Effector memory CD8-positive, alpha-beta T cell (primary cell): ENCODE results near the gene FAM222B.
A peak's percentile ranks its signal among the peaks of the same experiment; 100 is the strongest.
"Not testable (repeated sequence)": the region's sequence is repeated elsewhere in the genome, so short reads cannot be mapped to it uniquely, and the experiment has no call there.

Source experiments
- ATAC-seq: fragments of 150-1000 bp; cut with Tn5 transposase; replicated peaks from 2 replicates; pipeline ENCODE4 v1.10.0; 2021; ENCODE audit warnings: mild to moderate bottlenecking, moderate library complexity
- DNase-seq, 3 experiments: peaks; one replicate each; pipeline ENCODE4 v3.0.0; 2021
- H3K27ac Mint-ChIP-seq, 2 donors: one replicate each; pipeline ENCODE4 v1.8.0; 2022; ENCODE audit warnings: mild to moderate bottlenecking in 2 of 2, mixed read lengths in 2 of 2, moderate library complexity in 2 of 2
- H3K27me3 Mint-ChIP-seq, 2 donors: one replicate each; pipeline ENCODE4 v1.8.0; 2022; ENCODE audit warnings: mixed read lengths in 2 of 2
- H3K36me3 Mint-ChIP-seq: one replicate; pipeline ENCODE4 v1.8.0; 2022; ENCODE audit warnings: mild to moderate bottlenecking, moderate library complexity, mixed read lengths; ENCODE audit not compliant: insufficient read depth
- H3K4me1 Mint-ChIP-seq, 2 donors: one replicate each; pipeline ENCODE4 v1.8.0; 2022; ENCODE audit warnings: low read depth in 2 of 2, mixed read lengths in 2 of 2
- H3K4me3 Mint-ChIP-seq, 2 donors: one replicate each; pipeline ENCODE4 v1.8.0; 2022; ENCODE audit warnings: mild to moderate bottlenecking in 2 of 2, mixed read lengths in 2 of 2, moderate library complexity in 2 of 2
- H3K9me3 Mint-ChIP-seq, 2 donors: one replicate each; pipeline ENCODE4 v1.8.0; 2022; ENCODE audit warnings: mixed read lengths in 2 of 2

The FAM222B gene

GRCh38 chr17:28846231-28846630, 3.6 kb upstream of the FAM222B start:
- Mint-ChIP-seq H3K4me1 (peaks cover 9 to 11% of the 10 kb centered on the region in 2 donors), H3K36me3 (peaks cover 3% of the 10 kb centered on the region), H3K27me3 (no peaks in the 10 kb centered on the region), H3K4me3 (no peak overlapping the region), H3K27ac (no peak overlapping the region), H3K9me3 (no peaks in the 10 kb centered on the region)
- ATAC-seq = no peak
- no peak for DNase-seq

GRCh38 chr17:28843816-28844148, 1.2 kb upstream of the FAM222B start:
- Mint-ChIP-seq H3K4me1 (peaks cover 15 to 16% of the 10 kb centered on the region in 2 donors), H3K4me3 (peak overlapping the region; percentile 99 to 100), H3K27ac (peak overlapping the region in 1 of 2 donors; percentile 96), H3K27me3 (no peaks in the 10 kb centered on the region), H3K9me3 (no peaks in the 10 kb centered on the region), H3K36me3 (peaks cover 3% of the 10 kb centered on the region)
- DNase-seq (no peak), ATAC-seq (no peak)

GRCh38 chr17:28841901-28842281, 699 bp downstream of the FAM222B start:
- Mint-ChIP-seq H3K27ac (peak overlapping the region; percentile 96), H3K36me3 (peaks cover 3% of the 10 kb centered on the region)
- peak; percentile 18 for ATAC-seq

GRCh38 chr17:28839221-28839620, 3.4 kb downstream of the FAM222B start:
- Mint-ChIP-seq H3K27ac (no peak overlapping the region), H3K4me3 (no peak overlapping the region), H3K9me3 (no peaks in the 10 kb centered on the region), H3K27me3 (no peaks in the 10 kb centered on the region), H3K36me3 (peaks cover 7% of the 10 kb centered on the region), H3K4me1 (peaks cover 20 to 23% of the 10 kb centered on the region in 2 donors)
- DNase-seq (no peak), ATAC-seq (no peak)

More at GRCh38 chr17:28841901-28842281, 699 bp downstream of the FAM222B start:
- Mint-ChIP-seq H3K4me1 (peaks cover 15 to 16% of the 10 kb centered on the region in 2 donors), H3K4me3 (peak overlapping the region; percentile 99 to 100), H3K27me3 (no peaks in the 10 kb centered on the region), H3K9me3 (no peaks in the 10 kb centered on the region)
- DNase-seq = no peak

- not testable (repeated sequence) for H3K27ac Mint-ChIP-seq, DNase-seq, ATAC-seq, H3K9me3 Mint-ChIP-seq, H3K27me3 Mint-ChIP-seq, H3K4me3 Mint-ChIP-seq, H3K36me3 Mint-ChIP-seq
- peaks cover 18 to 19% of the 10 kb centered on the region in 2 donors for H3K4me1 Mint-ChIP-seq
These were observed 6.0 kb downstream of the FAM222B start for GRCh38 chr17:28836541-28836940.

GRCh38 chr17:28834420-28834819, 8.2 kb downstream of the FAM222B start:
- Mint-ChIP-seq H3K4me1 (peaks cover 12 to 13% of the 10 kb centered on the region in 2 donors), H3K36me3 (peaks cover 15% of the 10 kb centered on the region), H3K4me3 (no peak overlapping the region), H3K27me3 (no peaks in the 10 kb centered on the region), H3K27ac (peak overlapping the region in 1 of 2 donors; percentile 47), H3K9me3 (no peaks in the 10 kb centered on the region)
- ATAC-seq = no peak
- DNase-seq = no peak

GRCh38 chr17:28828294-28829040, 14.1 kb downstream of the FAM222B start:
- DNase-seq (no peak), ATAC-seq (no peak)
- peaks cover 26% of the 10 kb centered on the region for H3K36me3 Mint-ChIP-seq
- no peaks in the 10 kb centered on the region for H3K9me3 Mint-ChIP-seq
- H3K27me3 Mint-ChIP-seq = no peaks in the 10 kb centered on the region
- no peak overlapping the region for H3K4me3 Mint-ChIP-seq
- peaks cover 9 to 12% of the 10 kb centered on the region in 2 donors for H3K4me1 Mint-ChIP-seq
- H3K27ac Mint-ChIP-seq = peak overlapping the region in 1 of 2 donors; percentile 44

- Mint-ChIP-seq H3K36me3 (peaks cover 26% of the 10 kb centered on the region), H3K27me3 (no peaks in the 10 kb centered on the region), H3K4me3 (no peak overlapping the region), H3K4me1 (peaks cover 15% of the 10 kb centered on the region in 2 donors), H3K9me3 (no peaks in the 10 kb centered on the region), H3K27ac (peak overlapping the region in 1 of 2 donors; percentile 0)
- ATAC-seq = no peak
- no peak for DNase-seq
These were observed 14.9 kb downstream of the FAM222B start for GRCh38 chr17:28827672-28828071.

GRCh38 chr17:28819582-28819981, 23.0 kb downstream of the FAM222B start:
- Mint-ChIP-seq H3K4me1 (peaks cover 7 to 21% of the 10 kb centered on the region in 2 donors), H3K27ac (peak overlapping the region in 1 of 2 donors; percentile 41), H3K36me3 (peaks cover 12% of the 10 kb centered on the region), H3K27me3 (no peaks in the 10 kb centered on the region), H3K9me3 (no peaks in the 10 kb centered on the region), H3K4me3 (no peak overlapping the region)
- DNase-seq = no peak
- ATAC-seq = no peak

- Mint-ChIP-seq H3K27ac (peak overlapping the region in 1 of 2 donors; percentile 32), H3K27me3 (no peaks in the 10 kb centered on the region), H3K36me3 (peaks cover 9% of the 10 kb centered on the region), H3K4me3 (no peak overlapping the region), H3K9me3 (no peaks in the 10 kb centered on the region), H3K4me1 (peaks cover 7 to 16% of the 10 kb centered on the region in 2 donors)
- DNase-seq (no peak), ATAC-seq (no peak)
These were observed 23.8 kb downstream of the FAM222B start for GRCh38 chr17:28818819-28819221.

- Mint-ChIP-seq H3K27ac (peak overlapping the region in 1 of 2 donors; percentile 46), H3K4me1 (peaks cover 2 to 17% of the 10 kb centered on the region in 2 donors), H3K36me3 (peaks cover 10% of the 10 kb centered on the region), H3K4me3 (no peak overlapping the region), H3K9me3 (no peaks in the 10 kb centered on the region), H3K27me3 (no peaks in the 10 kb centered on the region)
- ATAC-seq = no peak
- no peak for DNase-seq
These were observed 26.1 kb downstream of the FAM222B start for GRCh38 chr17:28816540-28816939.

GRCh38 chr17:28812748-28813377, 29.7 kb downstream of the FAM222B start:
- peak overlapping the region; percentile 93 to 95 for H3K27ac Mint-ChIP-seq
- H3K9me3 Mint-ChIP-seq = no peaks in the 10 kb centered on the region
- no peaks in the 10 kb centered on the region for H3K27me3 Mint-ChIP-seq
- ATAC-seq (peak; percentile 60), DNase-seq (no peak)
- peak overlapping the region; percentile 85 to 93 for H3K4me3 Mint-ChIP-seq
- H3K36me3 Mint-ChIP-seq = peaks cover 10% of the 10 kb centered on the region
- H3K4me1 Mint-ChIP-seq = peaks cover 2 to 16% of the 10 kb centered on the region in 2 donors

- Mint-ChIP-seq H3K9me3 (no peaks in the 10 kb centered on the region), H3K27ac (peak overlapping the region; percentile 93 to 95), H3K4me1 (peaks cover 2 to 17% of the 10 kb centered on the region in 2 donors), H3K4me3 (peak overlapping the region; percentile 85 to 93), H3K27me3 (no peaks in the 10 kb centered on the region), H3K36me3 (peaks cover 10% of the 10 kb centered on the region)
- peak; percentile 91 to 93 (median 93) for DNase-seq
- peak; percentile 98 for ATAC-seq
These were observed 30.4 kb downstream of the FAM222B start for GRCh38 chr17:28812091-28812747.
